Heart right ventricle (tissue), 16 donors: ENCODE data around the gene ANO2. TPM values are rescaled to one million over a fixed set of nuclear protein-coding genes. Genes with fewer than 3 reads are reported as not detected.

ENCODE experiments used
- ATAC-seq, 8 donors: fragments of 200-7000 bp; cut with Tn5 transposase; one replicate each; pipeline ENCODE4 v1.9.1; 2020; ENCODE audit warnings: mild to moderate bottlenecking in 8 of 8, moderate library complexity in 8 of 8, moderate number of reproducible peaks in 1 of 8
- DNase-seq, 2 donors: peaks; one replicate each; pipeline ENCODE4 v3.0.0-alpha.2; 2020
- H3K27ac ChIP-seq, 10 donors: fragments of 200-600 bp; sonication (generic) in 2 of 10; one replicate each; pipeline versions ENCODE4 v1.5.0 to v1.8.0; 2020 to 2022; ENCODE audit warnings: mild to moderate bottlenecking in 3 of 10
- H3K27me3 ChIP-seq, 7 donors: fragments of 200-600 bp; one replicate each; pipeline ENCODE4 v1.8.0; 2021 to 2022; ENCODE audit warnings: mild to moderate bottlenecking in 2 of 7
- H3K36me3 ChIP-seq, 9 donors: fragments of 200-600 bp; sonication (generic) in 1 of 9; one replicate each; pipeline versions ENCODE4 v1.5.0 to v1.8.0; 2020 to 2022; ENCODE audit warnings: mild to moderate bottlenecking in 2 of 9
- H3K4me1 ChIP-seq, 9 donors: fragments of 200-600 bp; sonication (generic) in 1 of 9; one replicate each; pipeline versions ENCODE4 v1.5.0 to v1.8.0; 2020 to 2022; ENCODE audit warnings: mild to moderate bottlenecking in 4 of 9
- H3K4me3 ChIP-seq, 10 donors: fragments of 200-600 bp; sonication (generic) in 2 of 10; one replicate each; pipeline versions ENCODE4 v1.5.0 to v1.8.0; 2020 to 2022; ENCODE audit warnings: mild to moderate bottlenecking in 7 of 10, moderate library complexity in 2 of 10
- H3K9me3 ChIP-seq, 11 donors: fragments of 200-600 bp in 10 of 11; sonication (generic) in 2 of 11; one replicate each; pipeline versions ENCODE4 v1.5.0 to v1.8.0; 2013 to 2022; ENCODE audit warnings: mild to moderate bottlenecking in 2 of 11, control low read depth in 1 of 11, moderate library complexity in 1 of 11
- CTCF ChIP-seq, 9 donors: fragments of 200-600 bp; sonication (generic) in 2 of 9; IDR thresholded peaks; one replicate each; pipeline versions ENCODE4 v1.5.0 to v1.8.0; 2021 to 2022; ENCODE audit warnings: antibody characterized with exemption in 9 of 9, mild to moderate bottlenecking in 5 of 9, moderate library complexity in 1 of 9
- WGBS, 2 donors: extraction: QIAGEN DNeasy Blood & Tissue Kit; methylation state at CpG; one replicate each; pipeline ENCODE4 v1.1.7; 2013; ENCODE audit warnings: inconsistent platforms in 1 of 2; 5-methylcytosine and 5-hydroxymethylcytosine counted together
- intact Hi-C, 10 donors: fragments of 100-400 bp; cut with DNase I; formaldehyde crosslinking; loops; one replicate each; pipeline versions ENCODE4 v1.11.1 to v1.14.2; 2022
- polyA plus RNA-seq, 2 donors: library from polyadenylated mRNA; stranded (reverse); fragments of 200-250 nt; gene quantifications; one replicate each; pipeline ENCODE4 v1.2.3, GENCODE V29; 2013
- total RNA-seq, 10 donors: library from RNA; stranded (reverse); fragmentation: NEBNext Ultra II Directional in 3 of 10; extraction: Animal tissue kit (Norgen Biotek cat#: 25700) in 3 of 10; gene quantifications; one replicate each; pipeline versions ENCODE4 v1.2.1 to v1.2.4, GENCODE V29; 2021 to 2023
- donor health status: Arrhythmogenic right ventricular cardiomyopathy.
- donor health status: ischemic (EF 13 %, LVEDD 7.1; RV severe dilation, severe dysfunction).
- donor health status: healthy with polysubstance abuse.
- donor health status: DM: no; HTN: yes; CAD: no.
- donor health status: DM: no; HTN: no; CAD: no.
- donor health status: ischemic (EF 25% LVEDD 6.9; RV normal size, moderate dysfunction).
- donor health status: ischemic (EF 25% LVEDD 5.7; RV mildly dilated, moderate dysfunction).
- donor health status: healthy.
- donor health status: DM: yes; HTN: yes; CAD: no.
- donor health status: Ischemic cardiomyopathy.
- donor health status: ischemic (EF 35%, LVEDD 5.7; RV mildly dilated, moderate dysfunction).
- donor health status: nonischemic (EF 11% LVEDD 7.7; RV severe dilation, severe dysfunction).
- donor health status: DM: yes; HTN: yes; CAD: no.
- donor health status: PGD.
- donor health status: ischemic (EF 29% LVEDD 5.4; RV normal size, mild dysfunction).
- donor health status: nonischemic (EF 23%, LVEDD 6.1; RV moderate dilation, normal function).

The ANO2 gene
- total and polyA plus RNA-seq, 12 donors = 4.0 to 15.2 (median 12.0) TPM

- peaks cover 0 to 7% (median 0%) of the 10 kb centered on the region in 9 donors for H3K4me1 ChIP-seq
- intact Hi-C loops = no loop called here
- DNase-seq = no peak
- H3K9me3 ChIP-seq = no peaks in the 10 kb centered on the region
- no peaks in the 10 kb centered on the region for H3K27me3 ChIP-seq
- no peaks in the 10 kb centered on the region for H3K36me3 ChIP-seq
- no peak overlapping the region for H3K4me3 ChIP-seq
- no peak for TF ChIP-seq CTCF (IDR thresholded peaks at IDR 0.05)
- 70 to 72% methylated on average over 5 of the region's 5 CpGs for WGBS, 2 donors
- ATAC-seq = peak in 1 of 8 donors; percentile 46
- H3K27ac ChIP-seq = no peak overlapping the region
Observed at GRCh38 chr12:5619628-5620027, 325.4 kb downstream of the ANO2 start.

- intact Hi-C loops = no loop called here
- H3K9me3 ChIP-seq = no peaks in the 10 kb centered on the region
- H3K4me3 ChIP-seq = no peak overlapping the region
- H3K36me3 ChIP-seq = peaks cover 0 to 16% (median 0%) of the 10 kb centered on the region in 9 donors
- TF ChIP-seq CTCF (IDR thresholded peaks at IDR 0.05) = no peak
- DNase-seq (no peak), ATAC-seq (no peak)
- peaks cover 0 to 4% (median 0%) of the 10 kb centered on the region in 9 donors for H3K4me1 ChIP-seq
- H3K27me3 ChIP-seq = no peaks in the 10 kb centered on the region
- no peak overlapping the region for H3K27ac ChIP-seq
- WGBS, 2 donors = 95 to 96% methylated on average over 4 of the region's 4 CpGs
Observed at GRCh38 chr12:5616854-5617253, 328.2 kb downstream of the ANO2 start.

- DNase-seq = no peak
- Histone ChIP-seq H3K4me1 (peaks cover 0 to 4% (median 0%) of the 10 kb centered on the region in 9 donors), H3K4me3 (no peak overlapping the region), H3K9me3 (no peaks in the 10 kb centered on the region), H3K27me3 (no peaks in the 10 kb centered on the region), H3K36me3 (peaks cover 0 to 16% (median 0%) of the 10 kb centered on the region in 9 donors), H3K27ac (no peak overlapping the region)
- TF ChIP-seq CTCF (IDR thresholded peaks at IDR 0.05) = no peak
- no peak for ATAC-seq
- WGBS, 2 donors = 91 to 98% methylated on average over 1 of the region's 1 CpG
- intact Hi-C loops = no loop called here
Observed at GRCh38 chr12:5615760-5616159, 329.3 kb downstream of the ANO2 start.

GRCh38 chr12:5614256-5614655, 330.8 kb downstream of the ANO2 start:
- Histone ChIP-seq H3K4me1 (no peaks in the 10 kb centered on the region), H3K36me3 (peaks cover 0 to 16% (median 0%) of the 10 kb centered on the region in 9 donors), H3K4me3 (no peak overlapping the region), H3K27ac (no peak overlapping the region), H3K27me3 (no peaks in the 10 kb centered on the region), H3K9me3 (no peaks in the 10 kb centered on the region)
- 68 to 73% methylated on average over 1 of the region's 1 CpG for WGBS, 2 donors
- intact Hi-C loops = no loop called here
- no peak for DNase-seq
- ATAC-seq = peak in 1 of 8 donors; percentile 35
- TF ChIP-seq CTCF (IDR thresholded peaks at IDR 0.05) = no peak
